Colonic mucosa (tissue), 4 donors: ENCODE measurements around the gene MCHR1. TPM values are rescaled to one million over a fixed set of nuclear protein-coding genes. Genes with fewer than 3 reads are reported as not detected.

Experiments used
- DNase-seq: peaks from one replicate; pipeline ENCODE4 v3.0.0-alpha.2; 2020
- H3K27ac ChIP-seq: fragments of 200-600 bp; one replicate; pipeline ENCODE4 v1.8.0; 2021
- H3K27me3 ChIP-seq: fragments of 200-600 bp; one replicate; pipeline ENCODE4 v1.8.0; 2021
- H3K36me3 ChIP-seq: fragments of 200-600 bp; one replicate; pipeline ENCODE4 v1.8.0; 2021
- H3K4me1 ChIP-seq: fragments of 200-600 bp; one replicate; pipeline ENCODE4 v1.8.0; 2021; ENCODE audit warnings: mild to moderate bottlenecking
- H3K4me3 ChIP-seq: fragments of 200-600 bp; one replicate; pipeline ENCODE4 v1.8.0; 2021
- H3K9ac ChIP-seq, 2 donors: one replicate each; pipeline ENCODE4 v1.7.0; 2013; ENCODE audit warnings: control low read depth in 2 of 2, low read depth in 2 of 2, low read length in 2 of 2
- H3K9me3 ChIP-seq: fragments of 200-600 bp; one replicate; pipeline ENCODE4 v1.8.0; 2021
- CTCF ChIP-seq: fragments of 200-600 bp; IDR thresholded peaks from one replicate; pipeline ENCODE4 v1.8.0; 2022; ENCODE audit warnings: antibody characterized with exemption, mild to moderate bottlenecking
- intact Hi-C: fragments of 100-400 bp; cut with DNase I; formaldehyde crosslinking; loops from one replicate; pipeline ENCODE4 v1.14.1; 2022
- total RNA-seq, 2 donors: library from RNA; stranded (reverse); fragmentation: NEBNext Ultra II Directional in 1 of 2; extraction: Animal tissue kit (Norgen Biotek cat#: 25700) in 1 of 2; gene quantifications; one replicate each; pipeline ENCODE4 v1.2.1, GENCODE V29; 2021
- donor health status: healthy.
- donor health status: DM: no; HTN: no; CAD: no.
- donor health status: DM: no; HTN: no; CAD: no.

The MCHR1 gene
- total RNA-seq, 2 donors from 2014 or later, result 0.16 TPM; not detected in 1

- intact Hi-C loops, result no loop called here
- Histone ChIP-seq H3K9ac (no peak overlapping the region), H3K4me1 (no peaks in the 10 kb centered on the region), H3K27ac (no peak overlapping the region), H3K27me3 (no peaks in the 10 kb centered on the region), H3K36me3 (no peaks in the 10 kb centered on the region), H3K9me3 (no peaks in the 10 kb centered on the region), H3K4me3 (no peak overlapping the region)
- DNase-seq, result no peak
- no peak for TF ChIP-seq CTCF
Measured at GRCh38 chr22:40690370-40690769, 11.1 kb downstream of the MCHR1 start.

GRCh38 chr22:40691532-40691931 lies 12.2 kb downstream of the MCHR1 start:
- Histone ChIP-seq H3K9ac (no peak overlapping the region), H3K36me3 (no peaks in the 10 kb centered on the region), H3K27ac (no peak overlapping the region), H3K4me3 (no peak overlapping the region), H3K4me1 (no peaks in the 10 kb centered on the region), H3K9me3 (no peaks in the 10 kb centered on the region), H3K27me3 (no peaks in the 10 kb centered on the region)
- TF ChIP-seq CTCF, result no peak
- intact Hi-C loops, result no loop called here
- no peak for DNase-seq

- no peak for DNase-seq
Measured at GRCh38 chr22:40694411-40694810, 15.1 kb downstream of the MCHR1 start.

GRCh38 chr22:40701274-40701673 lies 22.0 kb downstream of the MCHR1 start:
- intact Hi-C loops, result no loop called here
- Histone ChIP-seq H3K27ac (no peak overlapping the region), H3K9me3 (no peaks in the 10 kb centered on the region), H3K4me3 (no peak overlapping the region), H3K27me3 (no peaks in the 10 kb centered on the region), H3K36me3 (no peaks in the 10 kb centered on the region), H3K4me1 (no peaks in the 10 kb centered on the region), H3K9ac (no peak overlapping the region)
- DNase-seq, result no peak
- no peak for TF ChIP-seq CTCF

More at GRCh38 chr22:40694411-40694810, 15.1 kb downstream of the MCHR1 start:
- no peaks in the 10 kb centered on the region for H3K9me3 ChIP-seq
- H3K36me3 ChIP-seq, result no peaks in the 10 kb centered on the region
- no peak for TF ChIP-seq CTCF
- intact Hi-C loops, result no loop called here
- no peaks in the 10 kb centered on the region for H3K27me3 ChIP-seq
- no peaks in the 10 kb centered on the region for H3K4me1 ChIP-seq
- H3K9ac ChIP-seq, result no peak overlapping the region
- no peak overlapping the region for H3K27ac ChIP-seq
- H3K4me3 ChIP-seq, result no peak overlapping the region

- Histone ChIP-seq H3K27me3 (no peaks in the 10 kb centered on the region), H3K27ac (no peak overlapping the region), H3K9me3 (no peaks in the 10 kb centered on the region), H3K9ac (no peak overlapping the region), H3K4me1 (no peaks in the 10 kb centered on the region), H3K36me3 (no peaks in the 10 kb centered on the region), H3K4me3 (no peak overlapping the region)
- no peak for TF ChIP-seq CTCF
- no peak for DNase-seq
- intact Hi-C loops, result no loop called here
Measured at GRCh38 chr22:40703174-40703573, 23.9 kb downstream of the MCHR1 start.

GRCh38 chr22:40703736-40704135 lies 24.5 kb downstream of the MCHR1 start:
- H3K36me3 ChIP-seq, result no peaks in the 10 kb centered on the region
- H3K27ac ChIP-seq, result no peak overlapping the region
- no peak overlapping the region for H3K4me3 ChIP-seq
- no peak overlapping the region for H3K9ac ChIP-seq
- no peaks in the 10 kb centered on the region for H3K4me1 ChIP-seq
- no peaks in the 10 kb centered on the region for H3K27me3 ChIP-seq
- TF ChIP-seq CTCF, result no peak
- intact Hi-C loops, result no loop called here
- DNase-seq, result no peak
- H3K9me3 ChIP-seq, result no peaks in the 10 kb centered on the region
